GM19043 (cell line): ENCODE results near the gene TRIM28.

Experiments
- ATAC-seq: cut with Tn5 transposase; IDR thresholded peaks from one replicate; pipeline ENCODE4 v1.9.1; 2021; ENCODE audit warnings: low read depth; ENCODE audit not compliant: unreplicated experiment

Gene TRIM28

GRCh38 chr19:58558623-58559274 is 14.9 kb downstream of the TRIM28 start:
- ATAC-seq: peak; percentile 52

- ATAC-seq: peak; percentile 23
Observed at GRCh38 chr19:58559275-58560006, 15.6 kb downstream of the TRIM28 start.

GRCh38 chr19:58560007-58560887 is 16.4 kb downstream of the TRIM28 start:
- ATAC-seq: no peak

GRCh38 chr19:58560921-58561320 is 17.1 kb downstream of the TRIM28 start:
- ATAC-seq: no peak

GRCh38 chr19:58561373-58562121 is 17.7 kb downstream of the TRIM28 start:
- no peak for ATAC-seq

- no peak for ATAC-seq
Observed at GRCh38 chr19:58562122-58563033, 18.5 kb downstream of the TRIM28 start.

GRCh38 chr19:58563034-58563573 is 19.2 kb downstream of the TRIM28 start:
- ATAC-seq: no peak

- no peak for ATAC-seq
Observed at GRCh38 chr19:58563823-58564222, 20.0 kb downstream of the TRIM28 start.

GRCh38 chr19:58566989-58567388 is 23.1 kb downstream of the TRIM28 start:
- ATAC-seq: no peak

- no peak for ATAC-seq
Observed at GRCh38 chr19:58568453-58569130, 24.7 kb downstream of the TRIM28 start.

- ATAC-seq: no peak
Observed at GRCh38 chr19:58569191-58569942, 25.5 kb downstream of the TRIM28 start.

GRCh38 chr19:58569943-58570670 is 26.2 kb downstream of the TRIM28 start:
- no peak for ATAC-seq

- no peak for ATAC-seq
Observed at GRCh38 chr19:58570770-58571574, 27.1 kb downstream of the TRIM28 start.

- ATAC-seq: no peak
Observed at GRCh38 chr19:58571575-58571947, 27.7 kb downstream of the TRIM28 start.

- ATAC-seq: no peak
Observed at GRCh38 chr19:58572026-58572817, 28.4 kb downstream of the TRIM28 start.
